LNCAP (cell line): ENCODE data around the gene MSI2.

Experiments used
- CTCF ChIP-seq: fragments of 450-650 bp; IDR thresholded peaks from 2 replicates; pipeline ENCODE4 v1.5.1; 2017; ENCODE audit warnings: mild to moderate bottlenecking

Gene MSI2

GRCh38 chr17:57504208-57504607 is 247.9 kb downstream of the MSI2 start:
- TF ChIP-seq CTCF, result no peak

- no peak for TF ChIP-seq CTCF
Measured at GRCh38 chr17:57505841-57506773, 249.8 kb downstream of the MSI2 start.

GRCh38 chr17:57506774-57507127 is 250.4 kb downstream of the MSI2 start:
- no peak for TF ChIP-seq CTCF

- TF ChIP-seq CTCF, result no peak
Measured at GRCh38 chr17:57507828-57508227, 251.5 kb downstream of the MSI2 start.

GRCh38 chr17:57508671-57509070 is 252.3 kb downstream of the MSI2 start:
- no peak for TF ChIP-seq CTCF

- TF ChIP-seq CTCF, result no peak
Measured at GRCh38 chr17:57511475-57512123, 255.3 kb downstream of the MSI2 start.

- no peak for TF ChIP-seq CTCF
Measured at GRCh38 chr17:57512258-57512657, 255.9 kb downstream of the MSI2 start.
